ENCODE data around the gene CCNI. TPM values are rescaled to one million over a fixed set of nuclear protein-coding genes. Genes with fewer than 3 reads are reported as not detected.
"Not testable (repeated sequence)": the region's sequence is repeated elsewhere in the genome, so short reads cannot be mapped to it uniquely, and the experiment has no call there.

Gene CCNI
- polyA plus RNA-seq, 1 donor from 2014 or later = 341 TPM

DNA sequence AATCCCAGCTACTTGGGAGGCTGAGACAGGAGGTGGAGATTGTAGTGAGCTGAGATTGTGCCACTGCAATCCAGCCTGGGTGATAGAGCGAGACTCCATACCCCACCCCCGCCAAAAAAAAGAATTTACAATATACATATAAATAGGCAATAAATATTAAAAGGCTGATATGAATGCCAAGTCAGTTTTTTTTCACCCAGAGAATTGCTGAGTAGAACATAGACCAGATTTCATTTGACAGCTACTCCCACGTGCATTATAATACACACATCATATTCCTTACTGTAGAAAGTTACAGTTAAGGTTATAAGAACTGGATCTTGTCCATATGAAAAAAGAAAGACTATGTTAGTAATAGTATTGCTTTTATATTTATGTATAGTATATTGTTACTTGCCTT is 18.7 kb upstream of the CCNI start:
- H3K27me3 Mint-ChIP-seq = no peaks in the 10 kb centered on the region
- no peak overlapping the region for H3K4me3 Mint-ChIP-seq
- H3K9me3 Mint-ChIP-seq = no peaks in the 10 kb centered on the region
- H3K4me1 Mint-ChIP-seq = peaks cover 3 to 12% (median 10%) of the 10 kb centered on the region in 3 donors
- H3K36me3 Mint-ChIP-seq = peaks cover 2% of the 10 kb centered on the region
- H3K27ac Mint-ChIP-seq = no peak overlapping the region

DNA sequence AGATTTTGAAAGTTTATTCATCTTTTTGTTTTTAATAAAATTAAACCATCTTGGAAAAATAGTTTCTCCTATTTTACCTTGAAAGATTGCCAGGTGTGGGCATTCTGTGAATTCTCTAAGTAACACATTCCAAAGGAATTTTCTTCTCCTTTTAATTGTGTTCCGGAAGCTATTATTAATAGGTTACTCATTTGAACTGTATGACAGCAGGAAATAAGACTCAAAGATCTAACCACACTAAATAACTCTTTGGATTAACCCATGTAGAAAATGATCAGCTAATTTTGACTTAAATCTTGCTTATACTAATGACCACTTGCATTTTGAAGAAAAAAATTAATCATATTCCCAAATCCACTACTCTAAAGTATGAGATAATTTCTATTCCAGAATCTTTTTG is 17.6 kb upstream of the CCNI start:
- Mint-ChIP-seq H3K4me1 (peaks cover 3 to 12% (median 10%) of the 10 kb centered on the region in 3 donors), H3K27ac (no peak overlapping the region), H3K36me3 (peaks cover 3% of the 10 kb centered on the region), H3K4me3 (no peak overlapping the region), H3K9me3 (no peaks in the 10 kb centered on the region), H3K27me3 (no peaks in the 10 kb centered on the region)

- no peaks in the 10 kb centered on the region for H3K27me3 Mint-ChIP-seq
- peak overlapping the region in 1 of 3 donors; percentile 48 for H3K27ac Mint-ChIP-seq
- H3K36me3 Mint-ChIP-seq = peaks cover 3% of the 10 kb centered on the region
- H3K9me3 Mint-ChIP-seq = no peaks in the 10 kb centered on the region
- H3K4me3 Mint-ChIP-seq = no peak overlapping the region
- peaks cover 3 to 12% (median 10%) of the 10 kb centered on the region in 3 donors for H3K4me1 Mint-ChIP-seq
These were observed 17.2 kb upstream of the CCNI start for GRCh38 chr4:77092975-77093374.

DNA sequence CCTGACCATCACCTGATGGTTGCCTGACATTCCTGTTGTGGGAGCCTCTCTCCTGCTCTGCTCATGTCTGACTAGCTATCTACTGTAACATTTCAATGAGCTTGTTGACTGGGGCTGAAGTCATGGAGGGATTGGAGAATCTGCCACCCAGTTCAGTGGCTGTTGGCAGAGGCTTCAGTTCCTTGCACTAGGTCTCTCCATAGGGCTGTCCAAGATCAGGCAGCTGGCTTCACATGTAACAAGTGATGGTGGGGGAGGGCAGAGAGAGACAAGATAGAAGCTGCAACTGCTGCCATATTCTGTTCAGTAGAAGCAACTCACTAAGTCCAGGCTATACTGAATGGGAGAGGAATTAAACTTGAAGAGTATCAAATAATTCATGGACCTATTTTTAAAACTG is 14.1 kb upstream of the CCNI start:
- Mint-ChIP-seq H3K9me3 (no peaks in the 10 kb centered on the region), H3K36me3 (peaks cover 5% of the 10 kb centered on the region), H3K27me3 (no peaks in the 10 kb centered on the region), H3K4me1 (peaks cover 2 to 6% (median 5%) of the 10 kb centered on the region in 3 donors), H3K27ac (no peak overlapping the region), H3K4me3 (no peak overlapping the region)

DNA sequence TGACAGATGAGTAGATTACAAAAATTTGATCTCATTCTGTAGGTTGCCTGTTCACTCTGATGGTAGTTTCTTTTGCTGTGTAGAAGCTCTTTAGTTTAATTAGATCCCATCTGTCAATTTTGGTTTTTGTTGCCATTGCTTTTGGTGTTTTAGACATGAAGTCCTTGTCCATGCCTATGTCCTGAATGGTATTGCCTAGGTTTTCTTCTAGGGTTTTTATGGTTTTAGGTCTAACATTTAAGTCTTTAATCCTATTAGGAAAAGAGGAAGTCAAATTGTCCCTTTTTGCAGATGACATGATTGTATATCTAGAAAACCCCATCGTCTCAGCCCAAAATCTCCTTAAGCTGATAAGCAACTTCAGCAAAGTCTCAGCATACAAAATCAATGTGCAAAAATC is 11.2 kb upstream of the CCNI start:
- not testable (repeated sequence) for H3K4me3 Mint-ChIP-seq, H3K4me1 Mint-ChIP-seq, H3K36me3 Mint-ChIP-seq, H3K27me3 Mint-ChIP-seq, H3K9me3 Mint-ChIP-seq
- peak overlapping the region in 1 of 3 donors; percentile 13 for H3K27ac Mint-ChIP-seq

GRCh38 chr4:77084019-77084639 is 8.3 kb upstream of the CCNI start:
- Mint-ChIP-seq H3K4me3 (no peak overlapping the region), H3K27ac (no peak overlapping the region), H3K4me1 (peaks cover 10 to 13% (median 11%) of the 10 kb centered on the region in 3 donors), H3K27me3 (no peaks in the 10 kb centered on the region), H3K36me3 (peaks cover 3% of the 10 kb centered on the region), H3K9me3 (no peaks in the 10 kb centered on the region)

GRCh38 chr4:77082886-77083608 is 7.3 kb upstream of the CCNI start:
- no peaks in the 10 kb centered on the region for H3K9me3 Mint-ChIP-seq
- H3K27me3 Mint-ChIP-seq = no peaks in the 10 kb centered on the region

DNA sequence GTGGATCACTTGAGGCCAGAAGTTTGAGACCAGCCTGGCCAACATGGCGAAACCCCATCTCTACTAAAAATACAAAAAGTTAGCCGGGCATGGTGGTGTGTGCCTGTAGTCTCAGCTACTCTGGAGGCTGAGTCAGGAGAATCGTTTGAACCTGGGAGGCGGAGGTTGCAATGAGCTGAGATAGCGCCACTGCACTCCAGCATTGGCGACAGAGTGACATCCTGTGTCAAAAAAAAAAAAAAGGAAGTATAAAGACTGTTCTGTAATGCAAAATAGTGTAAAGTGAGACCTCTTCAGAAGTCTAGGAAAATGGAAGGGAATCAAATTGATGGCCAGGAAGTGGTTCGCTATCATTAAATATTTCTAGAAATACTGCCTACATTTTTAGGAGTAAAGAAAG is 5.0 kb upstream of the CCNI start:
- H3K9me3 Mint-ChIP-seq, H3K36me3 Mint-ChIP-seq, H3K27me3 Mint-ChIP-seq: not testable (repeated sequence)
- Mint-ChIP-seq H3K27ac (peak overlapping the region; percentile 21 to 85 (median 83)), H3K4me3 (peak overlapping the region in 2 of 4 donors; percentile 50 to 79), H3K4me1 (peaks cover 14 to 26% (median 23%) of the 10 kb centered on the region in 3 donors)

More at GRCh38 chr4:77082886-77083608, 7.3 kb upstream of the CCNI start:
- H3K4me3 Mint-ChIP-seq = no peak overlapping the region
- peaks cover 1% of the 10 kb centered on the region for H3K36me3 Mint-ChIP-seq
- H3K4me1 Mint-ChIP-seq = peaks cover 10 to 14% (median 12%) of the 10 kb centered on the region in 3 donors
- no peak overlapping the region for H3K27ac Mint-ChIP-seq

GRCh38 chr4:77079281-77079680 is 3.5 kb upstream of the CCNI start:
- peaks cover 14 to 32% (median 25%) of the 10 kb centered on the region in 3 donors for H3K4me1 Mint-ChIP-seq
- H3K9me3 Mint-ChIP-seq = no peaks in the 10 kb centered on the region
- H3K4me3 Mint-ChIP-seq = no peak overlapping the region
- H3K27ac Mint-ChIP-seq = no peak overlapping the region
- H3K27me3 Mint-ChIP-seq = no peaks in the 10 kb centered on the region
- H3K36me3 Mint-ChIP-seq = no peaks in the 10 kb centered on the region

DNA sequence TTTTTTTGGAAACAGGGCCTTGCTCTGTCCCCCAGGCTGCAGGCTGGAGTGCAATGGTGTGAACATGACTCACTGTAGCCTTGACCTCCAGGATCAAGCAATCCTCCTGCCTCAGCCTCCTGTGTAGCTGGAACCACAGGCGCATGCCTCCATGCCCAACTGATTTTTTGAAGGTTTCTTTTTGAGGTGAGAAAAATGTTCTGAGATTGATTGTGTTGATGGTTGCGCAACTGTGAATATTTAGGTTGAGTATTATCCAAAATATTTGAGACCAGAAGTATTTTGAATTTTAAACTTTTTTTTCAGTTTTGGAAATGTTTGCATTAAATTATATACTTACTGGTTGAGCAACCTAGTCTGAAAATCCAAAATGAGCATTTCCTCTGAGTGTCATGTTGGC is 2.6 kb upstream of the CCNI start:
- Mint-ChIP-seq H3K27me3 (no peaks in the 10 kb centered on the region), H3K9me3 (no peaks in the 10 kb centered on the region), H3K36me3 (no peaks in the 10 kb centered on the region), H3K4me3 (no peak overlapping the region), H3K27ac (no peak overlapping the region), H3K4me1 (peaks cover 14 to 32% (median 25%) of the 10 kb centered on the region in 3 donors)

DNA sequence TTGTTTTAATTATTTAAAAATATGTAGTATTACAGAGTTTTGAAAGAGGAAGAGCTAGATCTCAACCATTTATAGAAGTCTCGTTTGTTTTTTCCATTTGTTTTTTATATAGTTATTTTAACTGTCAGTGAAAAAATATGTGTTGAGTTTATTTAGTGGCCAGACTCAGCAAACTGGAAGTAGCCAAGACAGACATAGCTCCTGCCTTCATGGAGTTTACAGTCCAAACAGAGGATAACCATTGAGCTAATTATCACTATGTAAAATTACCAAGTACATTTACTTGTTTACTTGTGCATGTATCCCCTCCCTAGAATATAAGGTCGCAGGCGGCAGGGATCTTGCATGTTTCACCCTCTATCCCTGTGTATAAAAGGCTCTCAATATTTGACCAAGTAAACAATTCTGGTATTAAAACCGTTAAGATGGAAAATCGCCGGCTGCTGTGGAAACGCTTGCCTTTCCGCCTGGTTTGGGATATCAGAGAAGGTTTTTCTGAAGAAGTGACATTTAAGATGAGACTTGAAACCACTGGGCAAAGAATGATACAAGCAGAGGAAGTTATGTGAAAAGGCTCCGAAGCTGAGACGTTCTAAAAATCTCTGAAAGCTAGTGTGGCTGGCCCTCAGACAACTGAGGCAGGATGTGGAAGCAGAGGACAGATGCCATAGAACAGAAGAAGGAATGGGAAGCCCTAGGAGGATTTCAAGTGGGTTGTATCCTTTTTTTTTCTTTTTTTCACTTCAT is 1.3 kb upstream of the CCNI start:
- Mint-ChIP-seq H3K27ac (peak overlapping the region in 1 of 3 donors; percentile 73), H3K9me3 (no peaks in the 10 kb centered on the region), H3K27me3 (no peaks in the 10 kb centered on the region), H3K4me3 (peak overlapping the region in 1 of 4 donors; percentile 99), H3K4me1 (peaks cover 14 to 33% (median 29%) of the 10 kb centered on the region in 3 donors), H3K36me3 (no peaks in the 10 kb centered on the region)

DNA sequence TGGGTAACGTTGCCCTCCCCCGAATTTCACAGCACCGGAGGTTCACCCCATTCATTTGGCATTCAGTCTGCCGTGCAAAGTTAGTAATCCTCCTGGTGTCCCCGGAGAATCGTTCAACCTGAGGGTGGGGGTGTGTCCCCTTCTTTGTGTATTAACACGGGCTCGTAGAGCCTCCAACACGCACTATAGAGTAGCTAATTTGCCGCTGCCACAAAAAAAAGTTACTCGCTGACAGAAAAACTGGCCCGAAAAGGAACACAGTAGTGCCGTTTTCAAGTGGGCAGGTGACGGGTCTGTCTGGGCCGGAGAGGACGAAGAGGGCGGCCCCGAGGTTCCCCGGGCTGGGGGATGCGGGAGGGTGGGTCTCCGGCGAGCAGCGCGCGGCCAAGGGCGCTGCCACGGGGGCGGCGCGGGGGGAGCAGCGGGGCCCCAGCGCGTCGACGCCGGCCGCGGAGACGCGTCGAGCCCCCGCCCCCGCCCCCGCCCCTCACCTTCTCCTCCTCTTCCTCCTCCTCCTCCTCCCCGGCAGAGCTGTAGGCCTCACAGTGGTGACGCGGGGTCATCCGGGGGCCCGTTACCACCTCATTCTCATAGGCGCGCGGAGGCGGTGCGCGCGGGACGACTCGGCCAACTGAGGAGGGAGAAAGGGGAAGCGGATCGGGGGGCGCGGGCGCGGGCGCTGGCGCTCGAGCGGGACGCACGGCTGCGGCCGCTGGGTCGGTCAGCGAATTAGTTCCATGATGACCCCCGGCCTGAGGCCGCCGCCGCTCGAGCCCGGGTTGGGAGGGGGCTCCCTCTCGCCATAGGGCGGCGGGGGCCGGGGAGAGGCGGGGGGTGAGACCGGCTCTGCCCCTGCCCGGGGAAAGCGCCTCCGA is 571 bp downstream of the CCNI start:
- H3K36me3 Mint-ChIP-seq = no peaks in the 10 kb centered on the region
- H3K27me3 Mint-ChIP-seq = no peaks in the 10 kb centered on the region
- no peaks in the 10 kb centered on the region for H3K9me3 Mint-ChIP-seq
- H3K4me3 Mint-ChIP-seq = peak overlapping the region in 1 of 4 donors; percentile 99
- peak overlapping the region in 1 of 3 donors; percentile 100 for H3K27ac Mint-ChIP-seq
- H3K4me1 Mint-ChIP-seq = peaks cover 17 to 38% (median 35%) of the 10 kb centered on the region in 3 donors

GRCh38 chr4:77074381-77074831 is 1.4 kb downstream of the CCNI start:
- Mint-ChIP-seq H3K36me3 (no peaks in the 10 kb centered on the region), H3K4me1 (peaks cover 22 to 44% (median 39%) of the 10 kb centered on the region in 3 donors), H3K4me3 (no peak overlapping the region), H3K9me3 (no peaks in the 10 kb centered on the region), H3K27ac (no peak overlapping the region), H3K27me3 (no peaks in the 10 kb centered on the region)

DNA sequence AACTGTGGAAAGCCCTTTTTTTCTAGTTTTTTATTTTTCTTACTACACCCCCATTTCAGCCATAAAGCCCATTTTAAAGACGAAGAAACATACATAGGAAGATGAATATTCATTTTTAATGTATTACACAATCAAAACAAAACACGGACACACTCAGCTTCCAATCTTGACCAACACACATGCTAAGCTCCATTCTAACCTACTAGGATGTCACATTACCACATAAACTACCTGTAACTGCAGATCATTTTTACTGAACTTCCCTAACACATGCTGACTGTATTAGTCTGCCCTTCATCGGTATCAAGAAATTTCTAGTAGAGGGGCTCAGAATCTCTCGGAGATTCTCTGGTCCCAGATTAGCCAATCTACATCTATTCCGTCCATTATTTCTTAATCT is 1.8 kb downstream of the CCNI start:
- H3K36me3 Mint-ChIP-seq = no peaks in the 10 kb centered on the region
- peaks cover 24 to 46% (median 39%) of the 10 kb centered on the region in 3 donors for H3K4me1 Mint-ChIP-seq
- no peaks in the 10 kb centered on the region for H3K9me3 Mint-ChIP-seq
- no peaks in the 10 kb centered on the region for H3K27me3 Mint-ChIP-seq
- no peak overlapping the region for H3K27ac Mint-ChIP-seq
- no peak overlapping the region for H3K4me3 Mint-ChIP-seq

Measured in IgD-negative memory B cell (primary cell).